GM12873 (cell line): ENCODE data around the gene MPZL3.

ENCODE experiments used
- CTCF ChIP-seq: IDR thresholded peaks from 2 replicates; pipeline ENCODE4 v1.5.1; 2012; ENCODE audit warnings: low read depth, mild to moderate bottlenecking, moderate library complexity, low read length, control low read depth; ENCODE audit not compliant: insufficient read depth; ENCODE audit errors: missing control alignments

The MPZL3 gene

GRCh38 chr11:118264569-118265465 is 12.7 kb upstream of the MPZL3 start:
- TF ChIP-seq CTCF, result no peak

GRCh38 chr11:118263695-118264568 is 11.8 kb upstream of the MPZL3 start, which contains the start of gene MPZL2:
TSS of gene MPZL2 (minus strand) at chr11:118264297. CDS start at chr11:118264153, 144 bp downstream.
- TF ChIP-seq CTCF, result no peak

GRCh38 chr11:118263112-118263511 is 10.9 kb upstream of the MPZL3 start:
- TF ChIP-seq CTCF, result no peak

GRCh38 chr11:118260353-118260752 is 8.2 kb upstream of the MPZL3 start:
- no peak for TF ChIP-seq CTCF

- TF ChIP-seq CTCF, result no peak
Measured at GRCh38 chr11:118259138-118259537, 7.0 kb upstream of the MPZL3 start.

GRCh38 chr11:118258410-118258809 is 6.2 kb upstream of the MPZL3 start:
- peak; percentile 44 for TF ChIP-seq CTCF

GRCh38 chr11:118252688-118253087 is 523 bp upstream of the MPZL3 start:
- no peak for TF ChIP-seq CTCF
